GM12892 (cell line): Measurements from ENCODE around the gene CDSN.

ENCODE experiments used
- DNase-seq: peaks from one replicate; pipeline ENCODE4 v3.0.0; 2011; ENCODE audit not compliant: insufficient read length
- FAIRE-seq: peaks from 2 replicates; lab custom pipeline; 2011; peaks lifted over from hg19 to GRCh38; lab: Jason Lieb, UNC
- POLR2A ChIP-seq: IDR thresholded peaks from 2 replicates; pipeline ENCODE4 v1.6.1; 2011; ENCODE audit warnings: low read depth, low read length, control low read depth
- POLR2AphosphoS5 ChIP-seq: IDR thresholded peaks from 2 replicates; pipeline ENCODE4 v1.6.1; 2011; ENCODE audit warnings: low read depth, low read length, control low read depth
- TAF1 ChIP-seq: IDR thresholded peaks from 2 replicates; pipeline ENCODE4 v1.6.1; 2011; ENCODE audit warnings: low read depth, mild to moderate bottlenecking, control low read depth, low read length, borderline replicate concordance

CDSN gene

GRCh38 chr6:31065556-31065955, 54.7 kb downstream of the CDSN start:
- no peak for TF ChIP-seq POLR2A
- no peak for TF ChIP-seq TAF1
- no peak for TF ChIP-seq POLR2AphosphoS5
- DNase-seq (no peak), FAIRE-seq (no peak)
